LHCN-M2 (cell line): ENCODE measurements around the gene SESN3. TPM values are rescaled to one million over a fixed set of nuclear protein-coding genes. Genes with fewer than 3 reads are reported as not detected.
"Not testable (repeated sequence)": the region's sequence is repeated elsewhere in the genome, so short reads cannot be mapped to it uniquely, and the experiment has no call there.

Experiments
- DNase-seq: peaks from one replicate; pipeline ENCODE4 v3.0.0-alpha.2; 2012; ENCODE audit warnings: low read depth
- polyA plus RNA-seq: library from polyadenylated mRNA; unstranded; fragments of >200 nt; gene quantifications from one replicate; pipeline ENCODE4 v1.2.1, GENCODE V29; 2012; ENCODE audit warnings: missing spikeins
- total RNA-seq: library from RNA; depleted of rRNA; stranded (reverse); fragments of >200 nt; gene quantifications from 2 replicates; pipeline ENCODE4 v1.2.3, GENCODE V29; 2014; rRNA removed

The SESN3 gene, protein sequence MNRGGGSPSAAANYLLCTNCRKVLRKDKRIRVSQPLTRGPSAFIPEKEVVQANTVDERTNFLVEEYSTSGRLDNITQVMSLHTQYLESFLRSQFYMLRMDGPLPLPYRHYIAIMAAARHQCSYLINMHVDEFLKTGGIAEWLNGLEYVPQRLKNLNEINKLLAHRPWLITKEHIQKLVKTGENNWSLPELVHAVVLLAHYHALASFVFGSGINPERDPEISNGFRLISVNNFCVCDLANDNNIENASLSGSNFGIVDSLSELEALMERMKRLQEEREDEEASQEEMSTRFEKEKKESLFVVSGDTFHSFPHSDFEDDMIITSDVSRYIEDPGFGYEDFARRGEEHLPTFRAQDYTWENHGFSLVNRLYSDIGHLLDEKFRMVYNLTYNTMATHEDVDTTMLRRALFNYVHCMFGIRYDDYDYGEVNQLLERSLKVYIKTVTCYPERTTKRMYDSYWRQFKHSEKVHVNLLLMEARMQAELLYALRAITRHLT
- 0.83 and 1.4 TPM in 2 replicates for total RNA-seq
- 0.12 TPM for polyA plus RNA-seq

DNA sequence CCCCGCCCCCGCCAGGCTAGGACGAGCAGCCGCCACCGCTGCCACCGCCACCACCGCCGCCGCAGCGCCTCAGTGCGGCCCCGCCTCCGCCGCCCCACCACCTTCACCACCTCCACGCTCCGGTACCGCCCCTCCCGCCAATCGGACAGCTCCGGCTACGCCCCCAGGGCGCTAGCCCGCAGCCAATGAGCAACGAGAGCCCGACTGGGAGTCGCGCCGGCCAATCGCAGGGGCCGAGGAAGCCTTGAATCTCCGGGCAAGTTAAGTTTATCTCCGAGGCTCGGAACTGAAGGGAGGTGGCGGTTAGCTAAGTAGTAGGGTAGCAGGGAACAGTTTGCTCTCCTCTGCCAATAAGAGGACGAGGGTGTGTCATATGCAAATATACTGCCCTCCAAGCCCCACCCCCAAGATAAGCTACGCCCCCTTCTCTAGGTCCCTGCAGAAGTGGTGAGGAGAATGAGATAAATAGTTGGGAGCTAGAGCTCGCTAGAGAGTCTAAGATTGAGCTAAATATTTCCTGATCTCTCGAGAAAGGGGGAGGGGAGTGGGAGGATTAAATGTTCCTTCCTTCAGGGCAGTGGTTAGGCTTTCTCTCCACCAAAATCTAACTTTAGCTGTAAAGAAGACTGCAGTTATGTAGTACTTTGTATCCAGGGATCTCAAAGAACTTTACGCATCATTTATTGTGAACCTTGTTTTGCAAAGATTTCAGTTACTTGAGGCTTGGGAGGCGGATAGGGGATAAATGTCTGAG lies at the start of gene SESN3:
TSS of gene SESN3 (minus strand) at position 76 of the 754 bp plus-strand sequence. CDS start 342 bp downstream, outside the sequence.
- peak; percentile 91 for DNase-seq

DNA sequence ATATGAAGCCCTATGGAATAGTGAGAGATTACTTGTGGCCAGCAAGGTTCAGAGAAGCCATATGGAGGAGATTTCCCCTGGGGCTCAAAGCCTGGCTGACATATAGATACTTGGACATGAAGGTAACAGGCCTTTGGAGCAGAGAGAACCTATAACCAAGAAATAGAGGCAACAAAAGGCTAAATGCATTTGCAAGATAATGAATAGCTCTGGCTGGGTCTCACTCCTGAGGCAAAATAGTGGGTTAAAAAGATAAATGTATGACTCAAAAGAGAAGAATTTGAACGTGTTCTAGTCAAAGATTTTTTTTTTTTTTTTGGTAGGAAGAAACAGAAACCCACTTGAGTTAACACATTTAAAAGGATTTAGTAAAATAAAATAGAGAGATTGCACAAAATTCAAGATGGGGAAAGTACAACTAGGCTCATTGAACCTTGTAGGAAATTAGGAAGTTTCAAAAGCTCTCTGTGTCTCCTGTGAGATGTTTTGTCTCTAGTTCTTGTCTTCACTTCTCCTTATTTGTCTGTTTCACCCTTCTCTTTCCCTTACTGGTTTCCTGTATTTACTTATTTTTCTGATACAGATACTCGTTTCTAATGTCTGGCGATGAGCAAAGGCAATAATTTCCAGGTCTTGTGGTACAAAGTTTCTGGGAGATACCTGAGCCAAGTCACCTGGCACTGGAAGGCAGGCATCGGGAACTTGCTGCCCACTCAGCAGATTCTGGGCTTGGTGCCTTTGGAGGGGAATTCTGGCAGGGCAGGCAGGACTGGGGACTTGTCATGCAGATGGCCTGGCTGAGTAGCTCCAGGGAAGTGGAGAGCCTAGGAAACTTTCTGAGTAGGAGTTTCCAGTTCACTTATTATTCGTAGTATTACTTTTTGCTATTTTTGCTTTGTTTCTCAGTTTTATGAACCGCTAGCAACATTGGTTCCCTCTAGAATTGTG lies 49.2 kb upstream of the SESN3 start:
- DNase-seq = no peak

DNA sequence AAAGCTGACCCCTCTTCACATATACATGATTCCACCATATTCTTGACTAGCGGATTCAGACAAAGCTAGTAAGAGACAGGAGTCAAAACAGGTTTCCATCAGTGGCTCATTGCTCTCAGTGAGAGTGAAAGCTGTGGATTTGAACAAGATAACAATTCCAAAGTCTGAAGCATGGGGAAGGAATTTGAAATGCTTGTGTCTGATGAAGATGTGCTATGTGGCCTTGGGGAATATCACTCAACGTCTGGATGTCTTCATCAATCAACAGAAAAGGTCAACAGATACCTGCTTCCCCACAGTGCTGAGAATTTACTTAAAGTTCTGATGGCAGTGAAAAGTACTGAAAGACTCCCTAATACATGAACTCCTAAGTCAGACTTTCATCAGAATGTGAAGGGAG lies 46.9 kb upstream of the SESN3 start:
- no peak for DNase-seq

DNA sequence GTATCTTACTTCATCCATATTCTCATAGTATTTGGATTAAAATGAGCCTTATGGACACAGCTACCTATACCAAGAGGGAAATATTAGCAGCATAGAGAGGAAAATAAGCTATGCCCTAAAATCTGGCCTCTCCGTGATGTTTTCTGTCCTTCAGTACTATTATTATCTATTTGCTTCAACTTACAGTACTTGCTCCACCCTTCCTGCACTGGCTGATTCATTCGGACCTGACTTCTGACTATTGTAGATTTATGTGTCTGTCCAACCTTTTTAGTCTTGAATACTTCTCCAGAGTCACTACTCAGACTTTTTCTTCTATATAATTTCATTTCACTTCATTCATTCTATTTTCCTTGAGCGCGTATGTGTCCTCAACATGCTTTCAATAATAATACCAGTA lies 45.1 kb upstream of the SESN3 start:
- no peak for DNase-seq

DNA sequence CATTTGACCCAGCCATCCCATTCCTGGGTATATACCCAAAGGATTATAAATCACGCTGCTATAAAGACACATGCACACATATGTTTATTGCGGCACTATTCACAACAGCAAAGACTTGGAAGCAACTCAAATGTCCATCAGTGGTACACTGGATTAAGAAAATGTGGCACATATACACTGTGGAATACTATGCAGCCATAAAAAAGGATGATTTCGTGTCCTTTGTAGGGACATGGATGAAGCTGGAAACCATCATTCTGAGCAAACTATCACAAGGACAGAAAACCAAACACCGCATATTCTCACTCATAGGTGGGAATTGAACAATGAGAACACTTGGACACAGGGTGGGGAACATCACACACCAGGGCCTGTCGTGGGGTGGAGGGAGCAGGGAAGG lies 42.6 kb upstream of the SESN3 start:
- DNase-seq = not testable (repeated sequence)

DNA sequence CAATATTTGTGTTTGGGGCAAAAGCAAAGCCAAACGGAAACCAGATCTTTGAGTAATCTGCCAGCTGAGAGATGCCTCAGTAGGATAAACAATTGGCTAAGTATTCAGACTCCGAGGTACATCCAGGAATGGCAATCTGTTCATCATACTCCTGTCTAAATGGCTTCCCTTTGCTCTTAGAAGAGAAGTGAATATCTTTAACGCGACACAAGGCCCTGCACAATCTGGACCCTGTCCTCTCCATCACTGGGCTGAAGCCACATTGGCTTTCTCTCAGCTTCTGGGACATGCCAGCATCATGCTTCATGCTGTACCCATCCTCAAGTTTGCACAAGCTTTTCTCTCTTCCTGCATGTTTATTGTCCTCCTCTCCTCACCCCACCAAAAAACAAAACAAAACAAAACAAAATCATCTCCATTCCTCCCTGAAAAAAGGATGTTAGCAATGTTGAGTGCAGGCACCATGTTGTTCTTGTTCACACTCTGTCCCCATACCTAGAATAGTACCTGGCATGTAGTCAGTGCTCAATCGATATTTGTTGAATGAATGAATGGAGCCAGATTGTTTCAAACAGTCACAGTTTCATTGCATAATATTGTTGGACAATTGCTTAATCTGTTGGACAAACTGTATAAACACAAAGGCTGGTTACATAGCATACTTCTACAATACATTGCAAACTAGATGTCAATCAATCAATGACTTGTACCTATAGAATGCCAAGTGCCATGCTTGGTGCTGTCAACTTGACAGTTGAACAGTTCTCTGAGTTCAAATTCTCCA lies 38.2 kb upstream of the SESN3 start:
- no peak for DNase-seq

DNA sequence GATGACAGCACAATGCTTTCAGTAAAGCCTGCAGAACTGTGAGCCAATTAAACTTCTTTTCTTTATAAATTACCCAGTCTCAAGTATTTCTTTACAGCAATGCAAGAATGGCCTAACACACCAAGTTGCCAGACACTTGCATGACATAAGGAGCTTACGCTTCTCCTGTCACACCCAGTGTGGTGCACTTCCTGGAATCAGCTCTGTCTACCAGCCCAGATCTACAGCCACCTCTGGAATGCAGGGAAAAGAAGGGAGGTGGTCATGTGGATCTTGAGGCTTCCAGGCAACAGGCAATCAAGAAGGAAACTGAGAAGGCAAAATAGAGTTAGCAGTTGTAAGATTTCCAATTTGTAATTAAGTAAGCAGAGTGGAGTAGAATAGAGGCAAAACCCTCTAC lies 37.4 kb upstream of the SESN3 start:
- no peak for DNase-seq

DNA sequence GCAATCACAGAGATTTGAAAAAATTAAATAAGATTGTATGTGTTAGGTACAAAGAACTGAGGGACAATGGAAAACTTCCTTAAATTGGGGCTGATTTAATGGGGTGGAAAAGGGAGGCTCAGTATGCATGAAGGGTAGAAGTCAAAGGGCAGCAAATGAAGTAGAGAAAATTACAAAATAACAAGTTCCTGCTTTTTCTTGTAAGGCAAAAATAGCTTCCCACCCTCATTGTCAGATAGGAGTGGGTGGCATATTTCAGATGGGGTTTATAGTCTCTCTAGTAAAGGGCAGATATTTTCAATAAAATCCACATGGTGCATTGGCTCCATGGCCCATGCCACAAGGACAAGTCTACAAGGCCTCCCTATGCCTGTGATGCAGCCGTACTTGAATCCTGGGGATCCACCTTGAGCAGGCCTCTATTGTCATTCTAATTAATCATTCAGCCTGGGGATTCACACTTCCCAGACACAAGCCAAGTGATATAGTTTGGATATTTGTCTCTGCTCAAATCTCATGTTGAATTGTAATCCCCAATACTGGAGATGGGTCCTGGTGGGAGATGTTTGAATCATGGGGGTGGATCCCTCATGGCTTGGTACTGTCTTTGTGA lies 36.7 kb upstream of the SESN3 start:
- DNase-seq = no peak

DNA sequence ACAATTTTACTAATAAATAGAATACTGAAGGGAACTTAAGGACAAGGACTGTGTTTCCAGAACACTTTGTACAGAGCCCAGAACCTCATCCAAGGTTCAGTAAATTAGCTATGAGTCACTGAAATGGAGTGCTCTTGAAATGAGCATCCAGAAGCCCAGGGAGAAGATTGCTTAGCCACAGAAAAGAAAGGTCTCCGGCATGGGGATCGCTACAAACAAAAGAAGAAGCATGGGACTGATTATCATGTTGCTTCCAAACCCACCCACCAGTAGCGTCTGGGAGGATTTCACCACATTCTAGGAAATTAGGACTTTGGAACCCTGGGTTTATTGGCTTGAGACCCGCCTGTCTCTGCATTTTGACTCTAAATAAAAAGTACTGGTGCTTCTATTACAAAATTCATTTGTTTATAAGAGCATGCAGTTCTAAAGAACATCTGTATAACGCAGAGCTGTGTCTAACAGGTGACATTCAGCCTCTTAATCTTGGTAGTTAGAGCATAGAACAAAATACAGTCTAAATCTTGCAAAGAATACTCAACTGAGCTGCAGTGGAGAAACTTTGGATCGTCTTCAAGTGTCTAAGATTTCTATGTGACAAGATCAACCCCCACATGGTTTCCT lies 35.9 kb upstream of the SESN3 start:
- no peak for DNase-seq

DNA sequence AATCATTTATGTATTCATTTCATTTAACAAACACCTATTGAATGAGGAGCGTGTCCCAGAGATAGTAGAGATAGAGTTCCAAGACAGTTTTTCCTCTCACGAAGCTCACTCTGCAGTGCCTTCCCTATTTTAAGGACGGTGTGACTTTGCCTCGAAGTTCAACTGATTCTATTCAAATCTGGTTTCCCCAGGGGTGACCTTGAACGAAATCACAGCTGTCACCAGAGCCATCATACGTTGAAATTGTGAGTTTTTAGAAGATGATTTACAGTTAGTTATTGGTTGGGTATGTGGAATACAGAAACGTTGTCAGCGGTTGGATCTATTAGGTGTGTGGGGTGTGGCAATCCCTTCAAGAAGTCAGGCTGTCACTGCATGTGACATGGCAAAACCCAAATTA lies 33.9 kb upstream of the SESN3 start:
- DNase-seq = no peak

DNA sequence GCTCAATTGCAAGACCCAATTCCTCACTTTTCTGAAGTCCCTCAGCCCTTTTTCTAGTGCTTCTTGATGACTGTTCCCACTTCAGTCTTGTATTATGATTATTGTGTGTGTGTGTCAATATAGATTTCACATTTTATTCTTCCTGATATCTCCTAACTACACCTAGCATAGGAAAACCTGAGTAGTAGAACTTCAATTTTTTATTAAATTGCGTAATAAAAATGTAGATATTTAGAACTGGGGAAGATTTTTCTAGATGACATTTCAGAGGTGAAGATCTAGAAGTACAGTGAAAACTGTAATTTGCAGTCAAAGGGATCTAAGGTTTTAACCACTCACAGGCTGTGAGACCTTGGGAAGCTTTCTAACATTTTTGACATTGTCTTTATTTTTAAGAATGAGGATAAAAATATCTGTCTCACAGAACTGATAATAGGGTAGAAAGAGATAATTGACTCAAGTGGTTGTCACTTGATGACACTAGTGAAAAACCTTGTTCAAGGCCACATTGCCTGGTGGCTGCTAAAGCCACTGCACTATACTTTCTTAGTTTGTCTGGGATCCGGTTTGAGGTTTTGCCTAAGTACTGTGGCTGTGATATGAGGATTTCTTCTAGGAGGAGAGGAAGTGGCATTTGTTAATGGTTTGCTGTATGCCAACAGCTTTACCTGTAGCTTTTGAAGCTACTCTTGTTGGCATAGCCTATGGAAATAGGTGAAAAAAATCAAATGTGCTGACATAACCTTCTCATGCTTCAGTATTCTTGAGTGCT lies 32.2 kb upstream of the SESN3 start:
- no peak for DNase-seq

DNA sequence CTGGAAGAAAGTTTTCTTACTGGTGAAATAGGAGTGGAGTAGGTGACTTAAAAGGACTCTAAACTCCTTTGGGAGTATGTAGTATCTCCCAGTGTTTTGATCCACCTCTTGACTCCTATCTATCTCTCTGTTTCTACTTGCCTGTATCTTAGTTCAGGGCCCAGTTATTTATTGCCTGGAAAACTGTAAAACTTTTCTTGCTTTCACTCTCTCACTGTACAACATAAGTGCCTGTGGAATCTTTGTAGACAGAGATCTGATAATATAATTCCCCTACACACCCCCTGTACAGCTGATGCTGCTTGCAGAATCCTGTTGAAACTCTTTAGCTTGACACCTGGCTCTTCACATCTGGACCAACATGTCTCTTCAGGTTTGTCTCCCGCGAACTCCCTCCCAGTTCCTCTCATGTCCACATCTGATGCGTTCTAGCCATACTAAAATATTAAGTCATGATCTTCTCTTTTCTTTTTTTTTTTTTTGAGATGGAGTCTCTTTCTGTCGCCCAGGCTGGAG lies 26.5 kb upstream of the SESN3 start:
- no peak for DNase-seq

DNA sequence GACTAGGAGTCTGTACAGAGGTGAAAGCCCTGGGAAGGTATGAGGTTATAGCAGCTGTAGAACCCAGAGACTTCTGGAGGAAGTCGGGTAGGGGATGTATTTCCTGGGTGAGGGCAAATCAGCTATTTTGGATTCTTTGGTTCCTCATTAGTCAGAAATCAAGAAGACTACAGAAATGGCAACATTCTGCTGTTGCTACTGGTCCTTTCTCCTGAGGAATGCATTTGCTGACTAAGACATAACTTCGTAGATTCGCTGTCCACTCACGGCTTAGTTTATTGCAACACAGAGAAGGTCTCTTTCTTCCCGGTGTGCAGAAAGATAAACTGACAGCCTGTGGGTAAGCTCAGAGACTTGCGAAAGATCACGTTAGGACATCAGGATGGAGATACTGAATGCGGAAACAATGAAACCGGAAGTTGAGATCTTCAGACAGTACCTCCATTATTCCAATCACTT lies 25.3 kb upstream of the SESN3 start:
- DNase-seq = no peak

DNA sequence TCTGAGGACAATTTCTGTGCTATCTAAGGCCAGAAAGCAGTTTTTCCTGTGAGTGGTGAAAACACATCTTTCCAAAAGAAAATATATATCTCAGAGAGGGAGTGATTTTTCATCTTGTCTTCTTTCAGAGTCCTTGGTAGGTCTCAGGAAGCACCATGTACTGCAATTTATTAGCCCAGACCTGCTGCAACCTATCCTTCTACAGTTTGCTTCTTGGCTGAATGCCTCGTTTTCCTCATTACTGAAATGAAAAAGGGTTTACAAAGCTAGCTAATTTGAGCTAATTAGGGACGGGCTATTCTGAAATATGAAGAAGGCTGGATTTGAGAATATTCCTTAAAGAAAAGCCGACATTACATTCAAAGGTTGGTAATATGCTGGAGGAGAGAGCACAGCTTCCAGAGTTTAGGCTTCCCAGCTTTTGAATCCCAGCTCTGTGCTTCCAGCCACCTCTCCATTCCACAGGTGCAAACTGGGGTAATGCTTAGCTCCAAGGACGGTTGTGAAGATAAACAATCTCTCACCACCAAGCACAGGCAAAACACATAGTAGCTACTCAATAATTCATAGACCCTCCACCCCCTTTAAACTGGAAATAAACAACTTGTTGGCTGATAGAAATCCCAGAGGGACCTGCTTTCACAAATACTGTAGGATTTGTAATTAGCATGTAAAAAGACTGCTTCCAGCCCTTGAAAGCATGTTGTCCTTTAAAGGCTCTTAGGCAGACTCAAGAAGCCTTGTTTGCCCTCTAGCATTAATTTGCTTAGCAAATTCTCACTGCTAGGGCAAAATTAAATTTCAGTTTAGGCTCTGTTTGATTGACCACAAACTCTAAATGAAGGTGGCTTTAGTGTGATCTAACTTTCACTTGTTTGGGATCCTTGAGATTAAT lies 24.5 kb upstream of the SESN3 start:
- no peak for DNase-seq

DNA sequence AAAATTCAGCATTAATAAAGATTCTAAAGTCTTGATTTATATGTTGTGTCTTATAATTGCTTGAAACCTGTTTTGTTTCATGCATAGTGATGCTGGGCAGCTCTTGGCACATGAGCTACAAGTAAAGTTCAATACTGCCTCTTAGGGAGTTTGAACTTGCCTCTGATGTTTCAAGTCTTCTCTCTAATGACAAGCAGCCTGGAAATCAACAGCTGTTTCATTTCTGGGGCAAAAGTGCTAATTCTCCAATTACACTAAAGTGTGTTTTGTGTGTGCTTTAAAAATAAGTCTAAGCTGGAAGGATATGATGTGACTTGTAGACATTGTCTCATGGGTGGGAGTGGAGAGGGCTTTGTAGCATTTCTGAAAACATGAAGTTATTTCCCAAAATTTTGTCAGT lies 23.7 kb upstream of the SESN3 start:
- no peak for DNase-seq

DNA sequence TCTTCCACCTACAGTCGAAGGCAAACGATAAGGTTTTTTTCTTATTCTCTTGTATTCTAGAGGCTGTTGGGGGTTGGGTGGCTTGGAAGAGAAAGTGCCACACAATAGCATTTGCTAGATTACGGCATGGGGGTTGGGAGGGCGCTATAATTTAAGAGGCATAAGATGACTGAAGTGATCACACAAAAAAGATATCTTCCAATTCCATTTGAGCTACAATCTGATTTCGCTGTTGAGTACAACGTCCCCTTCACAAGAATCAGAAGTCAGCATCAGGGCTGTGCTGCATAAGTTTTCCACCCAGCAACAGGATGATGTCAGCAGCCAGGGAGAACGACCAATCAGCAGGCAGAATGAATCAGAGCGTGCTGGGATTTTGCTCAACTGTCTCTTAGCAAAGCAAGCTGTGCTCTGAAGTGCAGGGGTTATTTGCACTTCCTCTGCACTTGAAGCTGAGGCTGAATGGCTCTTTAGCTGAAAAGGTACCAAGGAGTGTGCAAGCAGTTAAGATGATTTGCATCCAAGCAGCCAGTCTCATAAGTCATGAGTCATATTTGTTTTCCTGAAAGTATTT lies 23.2 kb upstream of the SESN3 start:
- peak; percentile 77 for DNase-seq

DNA sequence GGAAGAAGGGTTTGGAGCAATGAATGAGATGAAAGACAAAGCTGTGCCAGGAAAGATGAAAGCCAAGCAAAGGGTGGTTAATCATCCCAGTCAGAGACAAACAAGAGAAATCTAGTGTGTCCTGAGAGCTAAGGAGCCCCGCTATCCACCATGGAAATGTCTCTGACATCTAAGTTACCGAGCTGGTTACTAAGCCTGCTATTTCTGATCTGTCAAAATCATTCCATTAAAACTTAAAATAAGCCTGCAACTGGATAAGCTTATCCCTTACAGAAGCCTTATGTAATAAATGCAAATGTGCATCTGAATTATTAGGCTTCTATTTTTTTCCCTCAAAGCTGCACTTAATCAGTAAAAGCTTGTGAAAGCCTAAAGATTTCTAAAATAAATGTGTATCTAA lies 22.1 kb upstream of the SESN3 start:
- no peak for DNase-seq
